Activated T-cell treated with anti-CD3 and anti-CD28 coated beads, Interleukin-2, amount 50 U/mL, for 72 hours (primary cell): ENCODE data around the gene FAM76B. TPM values are rescaled to one million over a fixed set of nuclear protein-coding genes. Genes with fewer than 3 reads are reported as not detected.
"Not testable (repeated sequence)": the region's sequence is repeated elsewhere in the genome, so short reads cannot be mapped to it uniquely, and the experiment has no call there.

Experiments
- ATAC-seq, 2 donors: fragments of 150-1000 bp; cut with Tn5 transposase; replicated peaks in 1 of 2; 2 replicates each; pipeline ENCODE4 v1.10.0; 2021; ENCODE audit warnings: moderate library complexity in 2 of 2, mild to moderate bottlenecking in 1 of 2
- DNase-seq, 2 donors: peaks; one replicate each; pipeline ENCODE4 v3.0.0; 2021 to 2022; ENCODE audit warnings: mixed read lengths in 1 of 2
- H3K27ac Mint-ChIP-seq: one replicate; pipeline ENCODE4 v1.8.0; 2022; ENCODE audit warnings: mild to moderate bottlenecking, moderate library complexity, mixed read lengths
- H3K27me3 Mint-ChIP-seq: one replicate; pipeline ENCODE4 v1.8.0; 2022; ENCODE audit warnings: low read depth, mixed read lengths
- H3K36me3 Mint-ChIP-seq, 2 donors: one replicate each; pipeline ENCODE4 v1.8.0; 2022; ENCODE audit warnings: mixed read lengths in 2 of 2, mild to moderate bottlenecking in 1 of 2; ENCODE audit not compliant: insufficient read depth in 2 of 2
- H3K4me1 Mint-ChIP-seq: one replicate; pipeline ENCODE4 v1.8.0; 2022; ENCODE audit warnings: low read depth, mixed read lengths
- H3K4me3 Mint-ChIP-seq, 2 donors: one replicate each; pipeline ENCODE4 v1.8.0; 2022; ENCODE audit warnings: mild to moderate bottlenecking in 2 of 2, mixed read lengths in 2 of 2, moderate library complexity in 2 of 2
- H3K9me3 Mint-ChIP-seq, 2 donors: one replicate each; pipeline ENCODE4 v1.8.0; 2022; ENCODE audit warnings: mixed read lengths in 2 of 2
- total RNA-seq, 2 donors: library from RNA; stranded (reverse); gene quantifications; one replicate each; pipeline ENCODE4 v1.2.3, GENCODE V29; 2022

Gene FAM76B
- total RNA-seq: 10 to 100 TPM; 60.6 to 64.0 TPM

DNA sequence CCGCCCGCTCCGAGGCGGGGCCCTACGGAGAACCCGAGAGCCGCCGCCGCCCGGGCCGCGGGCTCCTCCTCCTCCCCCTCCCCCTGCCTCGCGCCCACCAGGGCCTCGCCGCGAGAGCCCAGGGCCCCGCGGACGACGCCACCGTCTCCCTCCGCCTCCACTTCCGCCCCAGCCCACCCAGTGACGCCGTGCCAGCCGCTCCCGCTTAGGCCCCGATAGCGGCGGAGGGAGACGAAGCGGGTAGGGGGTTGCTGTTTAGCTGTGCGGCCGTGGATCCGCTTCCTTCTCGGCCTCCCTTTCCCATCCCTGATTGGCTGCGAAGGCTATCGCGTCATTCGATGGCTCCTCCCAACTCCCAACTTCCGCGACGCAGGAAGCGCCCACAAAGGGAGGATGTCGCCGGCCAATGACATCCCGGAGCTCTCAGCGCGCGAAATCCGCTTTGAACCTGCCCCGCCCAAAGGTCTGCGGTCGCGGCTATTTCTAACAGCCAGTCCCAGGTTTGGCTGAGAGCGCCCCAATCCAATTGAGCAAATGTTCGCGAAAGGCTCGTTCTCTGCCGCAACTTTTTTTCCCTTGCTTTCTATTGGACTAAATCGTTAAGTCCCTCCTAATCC is at the start of gene FAM76B:
Gene FAM76B (minus strand): TSS at position 277 of the 617 bp plus-strand sequence. CDS start 304 bp downstream, outside the sequence.
- peak; percentile 79 to 81 for ATAC-seq
- DNase-seq: peak; percentile 96 to 98
- H3K36me3 Mint-ChIP-seq: peaks cover 11 to 40% of the 10 kb centered on the region in 2 donors
- no peaks in the 10 kb centered on the region for H3K27me3 Mint-ChIP-seq
- H3K4me1 Mint-ChIP-seq: peaks cover 77% of the 10 kb centered on the region
- H3K4me3 Mint-ChIP-seq: peak within 1 kb of the TSS; percentile 88 to 100
- peak within 1 kb of the TSS; percentile 100 for H3K27ac Mint-ChIP-seq
- no peaks in the 10 kb centered on the region for H3K9me3 Mint-ChIP-seq

DNA sequence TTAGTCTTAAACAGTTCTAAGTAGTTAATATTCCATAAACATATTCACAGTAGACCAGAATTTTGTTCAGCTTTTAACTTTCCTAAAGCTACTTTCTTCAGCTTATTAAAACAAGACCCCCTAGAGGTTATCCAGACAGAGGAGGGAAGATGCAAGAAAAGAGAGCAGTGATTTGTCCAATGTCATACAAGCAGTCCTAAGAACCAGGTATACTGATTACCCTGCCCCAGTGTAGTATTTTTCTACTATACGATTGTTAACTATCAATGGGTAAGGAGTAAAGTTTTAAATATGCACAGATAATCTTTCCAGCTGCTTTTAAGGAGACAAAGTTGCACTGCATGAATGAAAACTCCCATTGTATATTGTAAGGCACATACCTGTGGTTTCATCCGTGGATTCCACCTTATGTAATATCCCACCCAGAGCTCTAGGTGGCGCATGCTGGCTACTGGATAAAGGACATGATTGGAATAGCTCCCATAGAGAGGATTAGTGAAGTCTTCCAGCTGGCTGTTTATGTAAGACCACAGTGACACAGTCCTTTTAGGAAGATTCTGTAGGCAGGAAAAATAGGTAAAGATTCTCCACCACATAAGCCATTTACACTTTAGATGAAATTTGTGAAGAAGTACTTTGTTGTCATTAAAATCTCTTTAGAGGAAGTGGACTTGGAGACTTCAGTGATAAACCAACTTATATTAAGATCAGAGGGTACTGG is 46.3 kb upstream of the FAM76B start:
- peak; percentile 77 to 79 for ATAC-seq
- H3K36me3 Mint-ChIP-seq: peaks cover 7 to 17% of the 10 kb centered on the region in 2 donors
- H3K27me3 Mint-ChIP-seq: no peaks in the 10 kb centered on the region
- H3K27ac Mint-ChIP-seq: peak overlapping the region; percentile 86
- peaks cover 8% of the 10 kb centered on the region for H3K4me1 Mint-ChIP-seq
- no peaks in the 10 kb centered on the region for H3K9me3 Mint-ChIP-seq
- H3K4me3 Mint-ChIP-seq: no peak overlapping the region
- peak; percentile 49 to 51 for DNase-seq

DNA sequence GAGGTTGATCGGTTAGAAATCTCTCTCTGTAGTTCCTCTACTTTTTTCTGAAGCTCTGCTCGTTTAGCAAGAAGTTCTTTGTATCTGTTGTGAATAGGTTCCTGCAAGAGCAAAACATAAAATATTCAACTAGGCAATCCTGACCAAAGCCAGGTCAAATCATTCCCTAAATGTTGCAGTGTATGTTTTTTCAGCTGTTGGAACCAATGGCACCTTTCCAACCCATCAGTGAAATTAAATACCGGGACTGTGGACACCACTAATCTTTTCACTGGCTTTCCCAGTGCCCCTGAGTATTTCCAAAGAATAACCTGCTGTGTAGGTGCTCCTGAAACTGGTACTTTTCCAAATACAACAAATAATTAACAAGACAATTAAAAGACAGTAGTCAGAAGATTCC is 45.8 kb upstream of the FAM76B start:
- DNase-seq (no peak), ATAC-seq (no peak)
- H3K27me3 Mint-ChIP-seq: no peaks in the 10 kb centered on the region
- no peaks in the 10 kb centered on the region for H3K9me3 Mint-ChIP-seq
- no peak overlapping the region for H3K27ac Mint-ChIP-seq
- peaks cover 14% of the 10 kb centered on the region for H3K4me1 Mint-ChIP-seq
- no peak overlapping the region for H3K4me3 Mint-ChIP-seq
- peaks cover 9 to 22% of the 10 kb centered on the region in 2 donors for H3K36me3 Mint-ChIP-seq

DNA sequence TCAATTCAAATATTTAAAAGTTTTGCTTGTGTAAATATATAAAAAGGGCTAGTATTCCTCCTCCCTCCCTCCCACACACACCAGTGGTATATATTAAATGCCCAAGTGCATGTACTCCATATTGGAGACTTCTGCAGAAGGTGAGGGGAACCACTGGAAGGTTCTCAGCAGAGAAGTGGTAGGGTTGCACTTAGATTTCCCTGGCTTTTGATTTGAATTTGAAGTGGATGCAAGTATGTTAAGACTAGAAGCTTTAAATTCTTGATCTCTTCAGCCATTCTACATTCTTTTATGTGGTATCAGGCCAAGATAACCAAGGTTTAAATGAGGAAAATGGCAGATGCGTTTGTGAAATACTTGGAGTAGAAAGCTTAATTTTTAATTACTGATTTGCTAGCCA is 43.8 kb upstream of the FAM76B start:
- H3K4me3 Mint-ChIP-seq: no peak overlapping the region
- H3K9me3 Mint-ChIP-seq: no peaks in the 10 kb centered on the region
- ATAC-seq: no peak
- no peak for DNase-seq
- H3K27ac Mint-ChIP-seq: no peak overlapping the region
- H3K4me1 Mint-ChIP-seq: peaks cover 21% of the 10 kb centered on the region
- peaks cover 11 to 27% of the 10 kb centered on the region in 2 donors for H3K36me3 Mint-ChIP-seq
- H3K27me3 Mint-ChIP-seq: no peaks in the 10 kb centered on the region

DNA sequence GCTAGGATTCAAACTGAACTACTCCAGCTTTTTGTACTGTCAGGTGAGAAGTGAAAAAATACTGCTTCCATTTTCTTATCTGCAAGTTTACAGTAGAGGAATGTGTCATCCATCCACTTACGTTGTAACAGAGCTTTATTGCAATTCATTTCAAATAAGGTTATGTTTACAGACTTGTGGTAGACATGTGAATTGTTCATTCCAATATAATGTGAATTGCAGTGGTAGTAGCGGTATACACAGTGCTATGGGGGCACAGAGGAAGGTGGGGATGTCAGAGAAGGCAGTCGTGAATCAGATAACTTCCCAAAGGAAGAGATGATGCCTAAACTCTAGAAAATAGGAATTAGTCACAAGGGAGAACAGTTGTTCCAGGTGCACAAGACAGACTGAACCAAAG is 43.2 kb upstream of the FAM76B start:
- Mint-ChIP-seq H3K27me3 (no peaks in the 10 kb centered on the region), H3K4me3 (no peak overlapping the region), H3K9me3 (no peaks in the 10 kb centered on the region), H3K4me1 (peaks cover 21% of the 10 kb centered on the region), H3K27ac (no peak overlapping the region), H3K36me3 (peaks cover 11 to 27% of the 10 kb centered on the region in 2 donors)
- DNase-seq: no peak
- ATAC-seq: no peak

GRCh38 chr11:95831198-95831883 is 41.8 kb upstream of the FAM76B start:
- peak overlapping the region; percentile 18 for H3K27ac Mint-ChIP-seq
- no peaks in the 10 kb centered on the region for H3K9me3 Mint-ChIP-seq
- ATAC-seq: peak; percentile 25 to 31
- peaks cover 21% of the 10 kb centered on the region for H3K4me1 Mint-ChIP-seq
- peaks cover 11 to 27% of the 10 kb centered on the region in 2 donors for H3K36me3 Mint-ChIP-seq
- no peaks in the 10 kb centered on the region for H3K27me3 Mint-ChIP-seq
- no peak for DNase-seq
- no peak overlapping the region for H3K4me3 Mint-ChIP-seq

- Mint-ChIP-seq H3K36me3 (peaks cover 9 to 25% of the 10 kb centered on the region in 2 donors), H3K4me3 (peak overlapping the region in 1 of 2 donors; percentile 14), H3K27me3 (no peaks in the 10 kb centered on the region), H3K4me1 (peaks cover 16% of the 10 kb centered on the region), H3K9me3 (no peaks in the 10 kb centered on the region), H3K27ac (peak overlapping the region; percentile 69)
- DNase-seq (peak; percentile 6 to 12), ATAC-seq (peak; percentile 95)
These were observed 40.1 kb upstream of the FAM76B start for GRCh38 chr11:95829580-95830259.

GRCh38 chr11:95827696-95828095 is 38.1 kb upstream of the FAM76B start:
- ATAC-seq (no peak), DNase-seq (no peak)
- Mint-ChIP-seq H3K27ac (peak overlapping the region; percentile 51), H3K4me1 (peaks cover 16% of the 10 kb centered on the region), H3K4me3 (no peak overlapping the region), H3K9me3 (no peaks in the 10 kb centered on the region), H3K27me3 (no peaks in the 10 kb centered on the region), H3K36me3 (peaks cover 7 to 28% of the 10 kb centered on the region in 2 donors)

DNA sequence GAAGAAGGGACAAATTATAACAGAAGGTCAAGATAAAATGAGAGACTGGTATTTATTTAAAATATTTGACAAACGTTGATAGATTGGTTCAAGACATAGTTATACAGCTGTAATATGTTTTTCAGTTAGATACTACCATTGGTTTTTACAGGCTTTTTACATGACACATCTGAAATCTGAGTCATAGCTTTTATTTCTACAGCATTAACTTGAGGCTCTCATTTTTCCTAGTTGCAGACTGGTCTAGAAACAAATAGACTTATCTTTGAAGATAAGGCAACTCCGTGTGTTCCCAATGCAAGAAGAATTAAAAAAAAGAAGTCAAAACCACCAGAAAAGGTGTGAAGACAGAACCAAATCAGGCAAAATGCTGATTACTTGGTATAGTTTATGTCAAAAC is 32.1 kb upstream of the FAM76B start:
- Mint-ChIP-seq H3K9me3 (no peaks in the 10 kb centered on the region), H3K36me3 (peaks cover 12 to 35% of the 10 kb centered on the region in 2 donors), H3K4me3 (no peak overlapping the region), H3K27me3 (no peaks in the 10 kb centered on the region), H3K4me1 (no peaks in the 10 kb centered on the region), H3K27ac (peak overlapping the region; percentile 85)
- DNase-seq (no peak), ATAC-seq (no peak)

GRCh38 chr11:95816037-95816436 is 26.5 kb upstream of the FAM76B start:
- Mint-ChIP-seq H3K9me3 (no peaks in the 10 kb centered on the region), H3K4me3 (no peak overlapping the region), H3K27ac (no peak overlapping the region), H3K27me3 (no peaks in the 10 kb centered on the region), H3K36me3 (peaks cover 12 to 24% of the 10 kb centered on the region in 2 donors), H3K4me1 (peaks cover 6% of the 10 kb centered on the region)
- DNase-seq (no peak), ATAC-seq (no peak)

DNA sequence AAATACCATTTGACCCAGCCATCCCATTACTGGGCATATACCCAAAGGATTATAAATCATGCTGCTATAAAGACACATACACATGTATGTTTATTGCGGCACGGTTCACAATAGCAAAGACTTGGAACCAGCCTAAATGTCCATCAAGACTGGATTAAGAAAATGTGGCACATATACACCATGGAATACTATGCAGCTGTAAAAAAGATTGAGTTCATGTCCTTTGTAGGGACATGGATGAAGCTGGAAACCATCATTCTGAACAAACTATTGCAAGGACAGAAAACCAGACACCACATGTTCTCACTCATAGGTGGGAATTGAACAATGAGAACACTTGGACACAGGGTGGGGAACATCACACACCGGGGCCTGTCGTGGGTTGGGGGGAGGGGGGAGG is 21.5 kb upstream of the FAM76B start:
- H3K4me1 Mint-ChIP-seq, ATAC-seq, H3K4me3 Mint-ChIP-seq, H3K27ac Mint-ChIP-seq, H3K27me3 Mint-ChIP-seq, DNase-seq: not testable (repeated sequence)
- Mint-ChIP-seq H3K36me3 (peaks cover 11 to 28% of the 10 kb centered on the region in 2 donors), H3K9me3 (peaks cover 6 to 10% of the 10 kb centered on the region in 2 donors)

GRCh38 chr11:95806464-95806863 is 16.9 kb upstream of the FAM76B start:
- not testable (repeated sequence) for H3K4me1 Mint-ChIP-seq, H3K27ac Mint-ChIP-seq, H3K27me3 Mint-ChIP-seq, H3K4me3 Mint-ChIP-seq, DNase-seq, ATAC-seq
- peaks cover 12 to 43% of the 10 kb centered on the region in 2 donors for H3K36me3 Mint-ChIP-seq
- peaks cover 6 to 10% of the 10 kb centered on the region in 2 donors for H3K9me3 Mint-ChIP-seq

DNA sequence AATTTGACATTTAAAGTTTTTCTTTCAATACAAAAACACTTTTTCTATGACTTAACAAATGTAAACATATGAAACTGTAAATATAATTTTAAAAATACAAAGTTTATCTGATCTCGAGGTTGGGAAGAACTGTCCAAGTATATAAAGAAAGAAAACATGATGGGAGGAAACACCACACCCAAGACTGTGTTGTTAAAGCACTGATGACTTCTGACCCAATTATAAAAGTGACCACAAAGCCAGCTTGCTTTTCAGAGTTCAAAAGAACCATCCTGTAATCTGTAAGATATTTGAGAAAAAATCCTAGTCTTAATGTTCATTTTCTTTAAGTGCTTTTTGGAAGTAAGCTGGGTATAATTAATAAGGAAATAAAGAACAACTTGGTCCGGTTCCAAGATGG is 16.3 kb upstream of the FAM76B start:
- Mint-ChIP-seq H3K27ac (no peak overlapping the region), H3K27me3 (no peaks in the 10 kb centered on the region), H3K36me3 (peaks cover 10 to 49% of the 10 kb centered on the region in 2 donors), H3K9me3 (peaks cover 6 to 10% of the 10 kb centered on the region in 2 donors), H3K4me1 (no peaks in the 10 kb centered on the region), H3K4me3 (no peak overlapping the region)
- DNase-seq (no peak), ATAC-seq (no peak)
